Thymus (tissue), 11 donors: Measurements from ENCODE around the gene UBE2G1. TPM values are rescaled to one million over a fixed set of nuclear protein-coding genes. Genes with fewer than 3 reads are reported as not detected.
A peak's percentile ranks its signal among the peaks of the same experiment; 100 is the strongest.
"Not testable (repeated sequence)": the region's sequence is repeated elsewhere in the genome, so short reads cannot be mapped to it uniquely, and the experiment has no call there.

ENCODE experiments used
- DNase-seq, 9 donors: peaks; one replicate each; pipeline ENCODE4 v3.0.0-alpha.2; 2013; ENCODE audit warnings: low spot score in 9 of 9, low read depth in 6 of 9, missing footprints in 1 of 9
- H3K27ac ChIP-seq, 2 donors: one replicate each; pipeline ENCODE4 v1.5.1; 2013; ENCODE audit warnings: control low read depth in 1 of 2, low read depth in 1 of 2, low read length in 1 of 2, mild to moderate bottlenecking in 1 of 2, moderate library complexity in 1 of 2
- H3K27me3 ChIP-seq, 2 donors: one replicate each; pipeline ENCODE4 v1.5.1; 2013; ENCODE audit warnings: low read length in 1 of 2; ENCODE audit not compliant: control insufficient read depth in 2 of 2, insufficient read depth in 1 of 2
- H3K36me3 ChIP-seq, 2 donors: one replicate each; pipeline ENCODE4 v1.5.1; 2013; ENCODE audit warnings: low read length in 1 of 2, mild to moderate bottlenecking in 1 of 2, moderate library complexity in 1 of 2; ENCODE audit not compliant: control insufficient read depth in 2 of 2, insufficient read depth in 2 of 2
- H3K4me1 ChIP-seq, 2 donors: one replicate each; pipeline ENCODE4 v1.5.1; 2013; ENCODE audit warnings: low read length in 2 of 2; ENCODE audit not compliant: control insufficient read depth in 2 of 2, insufficient read depth in 2 of 2
- H3K4me3 ChIP-seq, 2 donors: one replicate each; pipeline ENCODE4 v1.5.1; 2013; ENCODE audit warnings: low read length in 2 of 2, control low read depth in 1 of 2, mild to moderate bottlenecking in 1 of 2
- H3K9me3 ChIP-seq, 2 donors: one replicate each; pipeline ENCODE4 v1.5.1; 2013; ENCODE audit warnings: low read length in 1 of 2, mild to moderate bottlenecking in 1 of 2; ENCODE audit not compliant: control insufficient read depth in 2 of 2, insufficient read depth in 1 of 2
- WGBS: extraction: QIAGEN DNeasy Blood & Tissue Kit; methylation state at CpG from one replicate; pipeline ENCODE4 v1.1.7; 2013; 5-methylcytosine and 5-hydroxymethylcytosine counted together
- polyA plus RNA-seq: library from polyadenylated mRNA; stranded (reverse); fragments of 200-250 nt; gene quantifications from one replicate; pipeline ENCODE4 v1.2.3, GENCODE V29; 2013
- total RNA-seq: library from RNA; stranded (reverse); fragments of 120-200 nt; gene quantifications from one replicate; pipeline ENCODE4 v1.2.4, GENCODE V29; 2013
- donor health status: healthy.

Gene UBE2G1
- total and polyA plus RNA-seq, 2 donors = 19.5 to 31.8 TPM

GRCh38 chr17:4381690-4382671, 15.5 kb upstream of the UBE2G1 start:
- Histone ChIP-seq H3K4me3 (no peak overlapping the region), H3K4me1 (peaks cover 0 to 14% of the 10 kb centered on the region in 2 donors), H3K27ac (peak overlapping the region; percentile 0 to 40), H3K9me3 (no peaks in the 10 kb centered on the region), H3K27me3 (no peaks in the 10 kb centered on the region), H3K36me3 (no peaks in the 10 kb centered on the region)
- 94% methylated on average over 7 of the region's 7 CpGs for WGBS
- DNase-seq = peak in 1 of 9 donors; percentile 8

- H3K27me3 ChIP-seq = no peaks in the 10 kb centered on the region
- H3K4me1 ChIP-seq = peaks cover 4 to 23% of the 10 kb centered on the region in 2 donors
- no peak overlapping the region for H3K4me3 ChIP-seq
- DNase-seq = no peak
- WGBS = 98% methylated on average over 1 of the region's 1 CpG
- H3K9me3 ChIP-seq = no peaks in the 10 kb centered on the region
- no peak overlapping the region for H3K27ac ChIP-seq
- no peaks in the 10 kb centered on the region for H3K36me3 ChIP-seq
Measured at GRCh38 chr17:4378626-4379025, 12.2 kb upstream of the UBE2G1 start.

GRCh38 chr17:4377247-4377646, 10.8 kb upstream of the UBE2G1 start:
- peaks cover 4 to 22% of the 10 kb centered on the region in 2 donors for H3K4me1 ChIP-seq
- not testable (repeated sequence) for H3K27me3 ChIP-seq, H3K9me3 ChIP-seq, H3K4me3 ChIP-seq, H3K27ac ChIP-seq, H3K36me3 ChIP-seq, DNase-seq
- WGBS = 94% methylated on average over 7 of the region's 7 CpGs

GRCh38 chr17:4375796-4376440, 9.4 kb upstream of the UBE2G1 start:
- H3K27ac ChIP-seq, H3K27me3 ChIP-seq, H3K9me3 ChIP-seq, H3K4me1 ChIP-seq, H3K4me3 ChIP-seq, DNase-seq, H3K36me3 ChIP-seq: not testable (repeated sequence)
- WGBS = 90% methylated on average over 14 of the region's 14 CpGs

- peak overlapping the region in 1 of 2 donors; percentile 30 for H3K27ac ChIP-seq
- no peaks in the 10 kb centered on the region for H3K36me3 ChIP-seq
- no peaks in the 10 kb centered on the region for H3K9me3 ChIP-seq
- no peaks in the 10 kb centered on the region for H3K27me3 ChIP-seq
- H3K4me1 ChIP-seq = peaks cover 4 to 8% of the 10 kb centered on the region in 2 donors
- 36% methylated on average over 7 of the region's 7 CpGs for WGBS
- H3K4me3 ChIP-seq = no peak overlapping the region
- DNase-seq = peak in 2 of 9 donors; percentile 21 to 44
Measured at GRCh38 chr17:4375039-4375748, 8.7 kb upstream of the UBE2G1 start.

- H3K4me1 ChIP-seq = peaks cover 1 to 14% of the 10 kb centered on the region in 2 donors
- 96% methylated on average over 16 of the region's 16 CpGs for WGBS
- DNase-seq = no peak
- H3K36me3 ChIP-seq = no peaks in the 10 kb centered on the region
- no peaks in the 10 kb centered on the region for H3K9me3 ChIP-seq
- H3K27ac ChIP-seq = no peak overlapping the region
- H3K27me3 ChIP-seq = no peaks in the 10 kb centered on the region
- no peak overlapping the region for H3K4me3 ChIP-seq
Measured at GRCh38 chr17:4369557-4370230, 3.2 kb upstream of the UBE2G1 start.

- Histone ChIP-seq H3K27ac (no peak overlapping the region), H3K36me3 (no peaks in the 10 kb centered on the region), H3K4me3 (no peak overlapping the region), H3K27me3 (no peaks in the 10 kb centered on the region), H3K4me1 (peaks cover 4 to 17% of the 10 kb centered on the region in 2 donors), H3K9me3 (no peaks in the 10 kb centered on the region)
- WGBS = 98% methylated on average over 5 of the region's 5 CpGs
- no peak for DNase-seq
Measured at GRCh38 chr17:4368341-4368740, 1.9 kb upstream of the UBE2G1 start.

GRCh38 chr17:4367177-4367576, 702 bp upstream of the UBE2G1 start:
- Histone ChIP-seq H3K27ac (peak overlapping the region; percentile 84 to 99), H3K4me1 (peaks cover 4 to 17% of the 10 kb centered on the region in 2 donors), H3K4me3 (peak overlapping the region in 1 of 2 donors; percentile 41)
- H3K27me3 ChIP-seq, H3K9me3 ChIP-seq, DNase-seq, H3K36me3 ChIP-seq: not testable (repeated sequence)
- over 99% methylated on average over 10 of the region's 10 CpGs for WGBS
